ENCODE data around the gene TM2D3.

The TM2D3 gene

GRCh38 chr15:101652098-101652785 is at the start of gene TM2D3:
Gene TM2D3 (minus strand): TSS chr15:101652381. CDS start chr15:101652361, 20 bp downstream.
- peak; percentile 97 for DNase-seq (ENCODE audit: low spot score)

GRCh38 chr15:101698314-101698713 is 46.1 kb upstream of the TM2D3 start:
- no peak for DNase-seq (ENCODE audit: low spot score)

GRCh38 chr15:101697488-101697887 is 45.3 kb upstream of the TM2D3 start:
- DNase-seq (ENCODE audit: low spot score): no peak

- no peak for DNase-seq (ENCODE audit: low spot score)
These were observed 44.6 kb upstream of the TM2D3 start for GRCh38 chr15:101696829-101697228.

- DNase-seq (ENCODE audit: low spot score): no peak
These were observed 42.1 kb upstream of the TM2D3 start for GRCh38 chr15:101694261-101694660.

GRCh38 chr15:101692801-101693598 is 40.8 kb upstream of the TM2D3 start:
- no peak for DNase-seq (ENCODE audit: low spot score)

- no peak for DNase-seq (ENCODE audit: low spot score)
These were observed 37.7 kb upstream of the TM2D3 start for GRCh38 chr15:101689901-101690300.

- no peak for DNase-seq (ENCODE audit: low spot score)
These were observed 34.5 kb upstream of the TM2D3 start for GRCh38 chr15:101686718-101687117.

- DNase-seq (ENCODE audit: low spot score): no peak
These were observed 32.7 kb upstream of the TM2D3 start for GRCh38 chr15:101684877-101685276.

GRCh38 chr15:101684384-101684783 is 32.2 kb upstream of the TM2D3 start:
- no peak for DNase-seq (ENCODE audit: low spot score)

- DNase-seq (ENCODE audit: low spot score): no peak
These were observed 27.6 kb upstream of the TM2D3 start for GRCh38 chr15:101679806-101680205.

GRCh38 chr15:101676921-101677329 is 24.7 kb upstream of the TM2D3 start:
- DNase-seq (ENCODE audit: low spot score): no peak

- no peak for DNase-seq (ENCODE audit: low spot score)
These were observed 23.8 kb upstream of the TM2D3 start for GRCh38 chr15:101675796-101676582.

GRCh38 chr15:101675015-101675414 is 22.8 kb upstream of the TM2D3 start:
- DNase-seq (ENCODE audit: low spot score): no peak

- DNase-seq (ENCODE audit: low spot score): no peak
These were observed 20.1 kb upstream of the TM2D3 start for GRCh38 chr15:101672298-101672697.

GRCh38 chr15:101669744-101670143 is 17.6 kb upstream of the TM2D3 start:
- DNase-seq (ENCODE audit: low spot score): no peak

GRCh38 chr15:101667881-101668280 is 15.7 kb upstream of the TM2D3 start:
- no peak for DNase-seq (ENCODE audit: low spot score)

GRCh38 chr15:101664303-101664913 is 12.2 kb upstream of the TM2D3 start:
- no peak for DNase-seq (ENCODE audit: low spot score)

GRCh38 chr15:101662203-101662602 is 10.0 kb upstream of the TM2D3 start:
- DNase-seq (ENCODE audit: low spot score): no peak

- DNase-seq (ENCODE audit: low spot score): no peak
These were observed 7.8 kb upstream of the TM2D3 start for GRCh38 chr15:101660005-101660404.

GRCh38 chr15:101657968-101658784 is 6.0 kb upstream of the TM2D3 start:
- DNase-seq (ENCODE audit: low spot score): no peak

Data from LoVo (cell line).